22Rv1 (cell line): ENCODE data around the gene SFXN4.

Source experiments
- ZFX ChIP-seq: fragments of 450-650 bp; IDR thresholded peaks from 2 replicates; pipeline ENCODE4 v1.6.1; 2017; ENCODE audit warnings: antibody characterized with exemption, borderline replicate concordance
- TF ChIP-seq, protein P1 (sequence below): fragments of 450-650 bp; IDR thresholded peaks from 2 replicates; pipeline ENCODE4 v1.5.1; 2017; ENCODE audit warnings: mild to moderate bottlenecking

DNA sequence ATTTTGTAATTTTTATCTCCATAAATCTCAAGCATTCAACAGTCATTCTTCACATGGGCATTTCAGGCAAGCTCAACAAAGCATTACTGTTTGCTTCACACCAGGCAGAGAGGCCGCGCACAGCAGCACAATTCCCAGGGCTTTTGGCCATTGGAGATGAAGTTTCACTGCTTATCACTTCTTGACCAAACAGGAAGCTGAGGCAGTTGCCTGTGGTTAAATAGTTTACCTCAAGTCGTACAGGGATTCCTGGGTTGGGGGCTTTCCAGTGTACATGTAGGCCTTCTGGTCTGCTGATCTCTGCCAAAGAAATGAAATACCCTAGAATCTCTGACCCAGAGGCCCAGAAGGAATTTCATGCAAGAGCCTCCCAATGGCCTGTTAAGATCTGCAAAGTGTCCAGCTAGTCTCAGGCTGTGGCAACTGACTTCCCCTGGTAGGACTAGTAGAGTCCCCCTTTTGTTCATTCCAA is 24.3 kb upstream of the SFXN4 start:
- TF ChIP-seq, protein P1, sequence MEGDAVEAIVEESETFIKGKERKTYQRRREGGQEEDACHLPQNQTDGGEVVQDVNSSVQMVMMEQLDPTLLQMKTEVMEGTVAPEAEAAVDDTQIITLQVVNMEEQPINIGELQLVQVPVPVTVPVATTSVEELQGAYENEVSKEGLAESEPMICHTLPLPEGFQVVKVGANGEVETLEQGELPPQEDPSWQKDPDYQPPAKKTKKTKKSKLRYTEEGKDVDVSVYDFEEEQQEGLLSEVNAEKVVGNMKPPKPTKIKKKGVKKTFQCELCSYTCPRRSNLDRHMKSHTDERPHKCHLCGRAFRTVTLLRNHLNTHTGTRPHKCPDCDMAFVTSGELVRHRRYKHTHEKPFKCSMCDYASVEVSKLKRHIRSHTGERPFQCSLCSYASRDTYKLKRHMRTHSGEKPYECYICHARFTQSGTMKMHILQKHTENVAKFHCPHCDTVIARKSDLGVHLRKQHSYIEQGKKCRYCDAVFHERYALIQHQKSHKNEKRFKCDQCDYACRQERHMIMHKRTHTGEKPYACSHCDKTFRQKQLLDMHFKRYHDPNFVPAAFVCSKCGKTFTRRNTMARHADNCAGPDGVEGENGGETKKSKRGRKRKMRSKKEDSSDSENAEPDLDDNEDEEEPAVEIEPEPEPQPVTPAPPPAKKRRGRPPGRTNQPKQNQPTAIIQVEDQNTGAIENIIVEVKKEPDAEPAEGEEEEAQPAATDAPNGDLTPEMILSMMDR = no peak
- TF ChIP-seq ZFX = no peak
